Measurements from ENCODE around the gene VIPR1. TPM values are rescaled to one million over a fixed set of nuclear protein-coding genes. Genes with fewer than 3 reads are reported as not detected.

VIPR1 gene
- total RNA-seq, 1 experiment from 2014 or later = 0.41 TPM

GRCh38 chr3:42549131-42549530, 46.7 kb downstream of the VIPR1 start:
- in situ Hi-C loops (cut with HindIII; ENCODE audit: low pct_unique_long_range_greater_than_20kb, low sequenced_read_pairs) = no loop called here
- BruUV-seq (replicated peaks) = no TSS peak
- POLR2A ChIA-PET = no interaction called here

GRCh38 chr3:42550250-42550649, 47.8 kb downstream of the VIPR1 start:
- Histone ChIP-seq H3K4me3 (ENCODE audit: low read depth in 2 of 2, low read length in 2 of 2) (no peak overlapping the region), H3K27ac (ENCODE audit: low read length) (no peak overlapping the region), H3K4me1 (ENCODE audit: control insufficient read depth, insufficient read depth, low read length) (no peaks in the 10 kb centered on the region; the same call in 1 of the 2 replicates), H3K36me3 (ENCODE audit: control insufficient read depth, insufficient read depth, low read length) (peaks cover 8% of the 10 kb centered on the region; the same call in 1 of the 2 replicates), H3K9me3 (ENCODE audit: control insufficient read depth, insufficient read depth, low read depth, low read length) (no peaks in the 10 kb centered on the region), H3K27me3 (ENCODE audit: control insufficient read depth, insufficient read depth, low read length) (no peaks in the 10 kb centered on the region)
- ChIA-PET POLR2A (no interaction called here), CTCF (no interaction called here)
- TF ChIP-seq SIN3A (IDR thresholded peaks at IDR 0.05; ENCODE audit: borderline replicate concordance, insufficient read depth, low read depth, low read length) = no peak
- TF ChIP-seq REST (IDR thresholded peaks at IDR 0.05; ENCODE audit: insufficient read depth in 1 of 2, low read depth in 2 of 2, low read length in 1 of 2) = no peak
- no peak for TF ChIP-seq POLR2AphosphoS5 (IDR thresholded peaks at IDR 0.05; ENCODE audit: low read depth, low read length)
- TF ChIP-seq CTCF (IDR thresholded peaks at IDR 0.05) = no peak
- TF ChIP-seq TCF7L2 (IDR thresholded peaks at IDR 0.05; ENCODE audit: low read depth, low read length) = no peak
- in situ Hi-C loops (cut with HindIII; ENCODE audit: low pct_unique_long_range_greater_than_20kb, low sequenced_read_pairs) = no loop called here
- intact Hi-C loops (cut with micrococcal nuclease; ENCODE audit: unreplicated experiment) = no loop called here
- no peak for DNase-seq (ENCODE audit: low read depth, low spot score)
- ATAC-seq = no peak
- BruUV-seq (replicated peaks) = no TSS peak

More at GRCh38 chr3:42549131-42549530, 46.7 kb downstream of the VIPR1 start:
- DNase-seq (ENCODE audit: low read depth, low spot score) = no peak
- intact Hi-C loops (cut with micrococcal nuclease; ENCODE audit: unreplicated experiment) = loop anchor here (5.0 kb wide), 2 partner anchors 302 to 317 kb away; no protein-coding TSS in a partner anchor
- no peak overlapping the region for H3K27ac ChIP-seq (ENCODE audit: low read length)
- no peak overlapping the region for H3K4me3 ChIP-seq (ENCODE audit: low read depth in 2 of 2, low read length in 2 of 2)
- CTCF ChIA-PET = no interaction called here
- H3K36me3 ChIP-seq (ENCODE audit: control insufficient read depth, insufficient read depth, low read length) = peaks cover 8% of the 10 kb centered on the region; the same call in 1 of the 2 replicates
- H3K9me3 ChIP-seq (ENCODE audit: control insufficient read depth, insufficient read depth, low read depth, low read length) = no peaks in the 10 kb centered on the region
- no peaks in the 10 kb centered on the region for H3K27me3 ChIP-seq (ENCODE audit: control insufficient read depth, insufficient read depth, low read length)
- no peaks in the 10 kb centered on the region; the same call in 1 of the 2 replicates for H3K4me1 ChIP-seq (ENCODE audit: control insufficient read depth, insufficient read depth, low read length)
- TF ChIP-seq REST (IDR thresholded peaks at IDR 0.05; ENCODE audit: insufficient read depth in 1 of 2, low read depth in 2 of 2, low read length in 1 of 2) (no peak), CTCF (IDR thresholded peaks at IDR 0.05) (no peak), TCF7L2 (IDR thresholded peaks at IDR 0.05; ENCODE audit: low read depth, low read length) (no peak), POLR2AphosphoS5 (IDR thresholded peaks at IDR 0.05; ENCODE audit: low read depth, low read length) (no peak; the same call in 1 of the 2 replicates), SIN3A (IDR thresholded peaks at IDR 0.05; ENCODE audit: borderline replicate concordance, insufficient read depth, low read depth, low read length) (no peak)
- no peak for ATAC-seq

Data from Panc1 (cell line).